Activated B cell treated with CpG ODN at 0.5 μM for 24 hours (primary cell): Measurements from ENCODE around the gene GVQW3. TPM values are rescaled to one million over a fixed set of nuclear protein-coding genes. Genes with fewer than 3 reads are reported as not detected.
A peak's percentile ranks its signal among the peaks of the same experiment; 100 is the strongest.

Experiments
- ATAC-seq: fragments of 200-7000 bp; cut with Tn5 transposase; one replicate; pipeline ENCODE4 v1.10.0; 2021; ENCODE audit warnings: low read depth, mild to moderate bottlenecking, moderate library complexity
- CTCF ChIA-PET: fragments of 350-600 bp; sonication (Branson Sonifier 250); formaldehyde crosslinking; loops from one replicate; lab custom pipeline; 2021; ENCODE audit warnings: antibody characterized with exemption; lab: Charles Lee
- POLR2A ChIA-PET: fragments of 350-600 bp; sonication (Branson Sonifier 250); formaldehyde crosslinking; loops from one replicate; lab custom pipeline; 2021; ENCODE audit warnings: antibody characterized with exemption; lab: Charles Lee
- DNase-seq: peaks from one replicate; pipeline ENCODE4 v3.0.0; 2022
- H3K27ac Mint-ChIP-seq: one replicate; pipeline ENCODE4 v1.8.0; 2020; ENCODE audit warnings: mixed read lengths
- H3K27me3 Mint-ChIP-seq: one replicate; pipeline ENCODE4 v1.8.0; 2021; ENCODE audit warnings: mixed read lengths
- H3K36me3 Mint-ChIP-seq: one replicate; pipeline ENCODE4 v1.8.0; 2021; ENCODE audit warnings: low read depth, mixed read lengths
- H3K4me1 Mint-ChIP-seq: one replicate; pipeline ENCODE4 v1.8.0; 2021; ENCODE audit warnings: mixed read lengths
- H3K4me3 Mint-ChIP-seq: one replicate; pipeline ENCODE4 v1.8.0; 2020; ENCODE audit warnings: mild to moderate bottlenecking, mixed read lengths
- H3K9me3 Mint-ChIP-seq: one replicate; pipeline ENCODE4 v1.8.0; 2020; ENCODE audit warnings: mixed read lengths
- intact Hi-C: fragments of 100-400 bp; cut with micrococcal nuclease; formaldehyde crosslinking; loops from one replicate; pipeline ENCODE4 v1.15.1; 2024
- total RNA-seq: library from RNA; stranded (reverse); gene quantifications from 2 replicates; pipeline ENCODE4 v1.2.3, GENCODE V29; 2022
- TF ChIP-seq, protein P1 (sequence below): fragments of 200-600 bp; IDR thresholded peaks from one replicate; pipeline ENCODE4 v1.8.0; 2022; ENCODE audit warnings: antibody characterized with exemption, mild to moderate bottlenecking

Gene GVQW3
- total RNA-seq, 1 donor from 2014 or later, result 3.0 TPM

DNA sequence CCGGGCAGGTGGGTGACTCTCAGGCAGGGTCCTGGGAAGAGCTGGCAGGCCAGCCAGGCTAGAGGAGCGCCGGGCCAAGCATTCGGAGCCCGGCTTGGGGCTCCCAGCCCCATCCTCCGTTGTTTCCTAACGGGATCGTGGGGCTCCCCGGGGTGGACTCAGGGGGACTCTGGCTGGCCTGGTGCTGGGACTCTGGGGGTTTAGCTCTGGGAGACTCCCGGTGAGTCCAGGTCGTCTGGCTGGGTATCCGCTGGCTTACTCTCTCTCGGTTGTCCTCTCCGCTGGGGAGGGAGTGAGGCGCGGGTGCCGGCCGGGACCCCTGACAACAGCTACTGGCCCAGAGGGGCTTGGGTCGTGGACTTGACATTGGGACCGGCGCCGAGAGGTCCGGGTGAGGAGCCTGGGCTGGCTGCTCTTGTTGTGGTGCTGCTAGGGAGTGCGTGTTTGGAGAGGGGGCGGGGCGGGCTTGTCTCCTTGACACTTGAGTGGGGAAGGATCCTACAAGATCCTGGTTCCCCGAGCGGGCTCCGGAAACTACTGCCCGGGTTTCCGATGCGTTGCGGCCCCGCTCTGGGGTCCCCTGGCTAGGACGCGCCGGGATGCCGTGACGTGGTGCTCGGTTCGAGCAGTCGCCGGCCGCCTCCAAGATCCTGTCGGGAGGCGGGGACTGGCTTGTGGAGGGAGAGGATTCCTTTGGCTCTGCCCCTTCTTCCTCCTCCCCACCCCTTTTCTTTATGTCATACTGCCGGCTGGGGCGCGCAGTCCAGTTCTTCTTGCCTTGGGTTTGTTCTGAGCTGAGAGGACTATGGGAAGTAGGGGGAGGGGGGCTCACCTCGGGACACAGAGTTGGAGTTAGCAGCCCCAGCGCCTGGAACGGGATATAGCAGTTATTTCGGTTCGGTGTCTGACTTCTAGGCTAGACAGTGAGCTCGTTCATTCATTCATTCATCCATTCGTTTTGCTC, 64.3 kb downstream of the GVQW3 start:
- peaks cover 31% of the 10 kb centered on the region for H3K4me1 Mint-ChIP-seq
- peak; percentile 9 for ATAC-seq
- POLR2A ChIA-PET, result interaction anchor here (0.7 to 1.9 kb wide), 2 partner anchors 61 to 1550 kb away, joined by 3 to 4 read pairs; partner anchors contain the start of gene INTS4

DNA sequence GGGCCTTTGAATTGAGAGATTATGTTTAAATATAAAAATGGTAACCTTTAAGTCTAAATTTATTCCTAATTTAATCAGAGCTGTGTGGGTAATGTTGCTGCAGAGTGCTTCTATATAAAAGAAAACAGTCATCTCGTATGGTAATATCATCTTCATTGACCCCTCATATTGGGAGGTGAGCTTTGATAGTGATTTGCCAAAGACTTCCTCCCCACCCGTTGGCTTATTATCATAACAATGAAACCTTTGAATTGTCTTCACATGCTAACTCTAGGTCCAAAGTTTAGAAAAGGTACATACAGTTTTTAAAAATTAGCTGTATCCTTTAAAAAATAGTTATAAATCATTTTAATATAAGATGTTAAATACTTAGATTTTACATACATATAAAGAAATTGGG, 67.4 kb downstream of the GVQW3 start:
- no peak overlapping the region for H3K27ac Mint-ChIP-seq
- CTCF ChIA-PET, result no interaction called here
- H3K27me3 Mint-ChIP-seq, result no peaks in the 10 kb centered on the region
- intact Hi-C loops, result loop anchor here (5.0 to 10.0 kb wide), 4 partner anchors 224 to 1186 kb away; partner anchors contain the start of genes ACER3, CLNS1A, LRRC32 and UVRAG
- POLR2A ChIA-PET, result no interaction called here
- ATAC-seq (no peak), DNase-seq (no peak)
- H3K4me3 Mint-ChIP-seq, result no peak overlapping the region
- peaks cover 65% of the 10 kb centered on the region for H3K36me3 Mint-ChIP-seq
- TF ChIP-seq, protein P1, sequence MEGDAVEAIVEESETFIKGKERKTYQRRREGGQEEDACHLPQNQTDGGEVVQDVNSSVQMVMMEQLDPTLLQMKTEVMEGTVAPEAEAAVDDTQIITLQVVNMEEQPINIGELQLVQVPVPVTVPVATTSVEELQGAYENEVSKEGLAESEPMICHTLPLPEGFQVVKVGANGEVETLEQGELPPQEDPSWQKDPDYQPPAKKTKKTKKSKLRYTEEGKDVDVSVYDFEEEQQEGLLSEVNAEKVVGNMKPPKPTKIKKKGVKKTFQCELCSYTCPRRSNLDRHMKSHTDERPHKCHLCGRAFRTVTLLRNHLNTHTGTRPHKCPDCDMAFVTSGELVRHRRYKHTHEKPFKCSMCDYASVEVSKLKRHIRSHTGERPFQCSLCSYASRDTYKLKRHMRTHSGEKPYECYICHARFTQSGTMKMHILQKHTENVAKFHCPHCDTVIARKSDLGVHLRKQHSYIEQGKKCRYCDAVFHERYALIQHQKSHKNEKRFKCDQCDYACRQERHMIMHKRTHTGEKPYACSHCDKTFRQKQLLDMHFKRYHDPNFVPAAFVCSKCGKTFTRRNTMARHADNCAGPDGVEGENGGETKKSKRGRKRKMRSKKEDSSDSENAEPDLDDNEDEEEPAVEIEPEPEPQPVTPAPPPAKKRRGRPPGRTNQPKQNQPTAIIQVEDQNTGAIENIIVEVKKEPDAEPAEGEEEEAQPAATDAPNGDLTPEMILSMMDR, result no peak
- H3K9me3 Mint-ChIP-seq, result no peaks in the 10 kb centered on the region
- H3K4me1 Mint-ChIP-seq, result peaks cover 22% of the 10 kb centered on the region

More for the DNA sequence above, 64.3 kb downstream of the GVQW3 start:
- Mint-ChIP-seq H3K4me3 (peak overlapping the region; percentile 95), H3K27me3 (no peaks in the 10 kb centered on the region), H3K36me3 (peaks cover 44% of the 10 kb centered on the region), H3K27ac (peak overlapping the region; percentile 93), H3K9me3 (no peaks in the 10 kb centered on the region)
- DNase-seq, result peak; percentile 33
- CTCF ChIA-PET, result no interaction called here
- TF ChIP-seq, protein P1, result no peak
- intact Hi-C loops, result loop anchor here (1.0 to 10.0 kb wide), 5 partner anchors 227 to 1189 kb away; partner anchors contain the start of genes ACER3, CLNS1A, DGAT2 and LRRC32

DNA sequence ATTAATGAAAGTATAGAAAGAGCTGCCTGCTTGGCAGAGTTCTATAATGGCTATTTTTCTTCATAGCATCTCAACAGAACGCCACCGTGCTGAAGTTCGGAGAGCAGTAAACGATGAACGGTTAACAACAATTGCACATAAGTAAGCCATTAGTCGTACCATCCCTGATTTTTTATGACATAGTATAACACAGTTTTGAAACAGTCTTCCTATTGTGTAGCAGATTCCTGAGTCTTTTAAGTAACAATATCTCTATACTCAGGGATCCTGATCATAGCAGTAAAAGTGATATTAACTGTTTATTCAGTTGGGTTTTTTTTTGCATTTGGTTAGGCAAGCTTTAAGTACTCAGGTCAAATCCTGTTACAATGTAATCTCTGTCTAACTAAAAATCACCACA, 72.1 kb downstream of the GVQW3 start:
- ATAC-seq (no peak), DNase-seq (no peak)
- Mint-ChIP-seq H3K9me3 (no peaks in the 10 kb centered on the region), H3K36me3 (peaks cover 61% of the 10 kb centered on the region), H3K27ac (no peak overlapping the region), H3K4me1 (no peaks in the 10 kb centered on the region), H3K4me3 (no peak overlapping the region), H3K27me3 (no peaks in the 10 kb centered on the region)
- POLR2A ChIA-PET, result no interaction called here
- CTCF ChIA-PET, result no interaction called here
- TF ChIP-seq, protein P1, result no peak
- intact Hi-C loops, result no loop called here

DNA sequence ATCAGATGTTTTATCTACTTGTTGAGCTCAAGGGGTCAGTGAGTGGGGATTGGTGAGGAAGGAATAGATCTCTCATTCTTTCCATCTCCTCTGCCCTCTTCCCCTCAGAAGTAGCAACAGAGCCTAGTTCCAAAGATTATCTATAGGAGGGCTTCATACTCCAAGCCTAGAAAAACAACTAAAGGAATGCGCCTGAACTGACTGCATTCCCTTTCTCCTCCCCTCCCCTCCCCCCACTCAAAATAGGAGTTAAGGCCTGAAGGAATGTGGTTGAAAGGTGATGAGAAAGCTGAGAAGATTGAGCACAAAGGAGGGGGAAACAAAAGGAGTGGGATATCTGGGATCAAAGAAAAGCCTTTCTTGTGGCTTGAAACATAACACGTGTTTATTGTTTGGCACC, 74.2 kb downstream of the GVQW3 start:
- H3K4me1 Mint-ChIP-seq, result no peaks in the 10 kb centered on the region
- TF ChIP-seq, protein P1, result no peak
- ChIA-PET CTCF (no interaction called here), POLR2A (no interaction called here)
- H3K9me3 Mint-ChIP-seq, result no peaks in the 10 kb centered on the region
- H3K27me3 Mint-ChIP-seq, result no peaks in the 10 kb centered on the region
- ATAC-seq (no peak), DNase-seq (no peak)
- peaks cover 60% of the 10 kb centered on the region for H3K36me3 Mint-ChIP-seq
- no peak overlapping the region for H3K27ac Mint-ChIP-seq
- H3K4me3 Mint-ChIP-seq, result no peak overlapping the region
- intact Hi-C loops, result no loop called here

DNA sequence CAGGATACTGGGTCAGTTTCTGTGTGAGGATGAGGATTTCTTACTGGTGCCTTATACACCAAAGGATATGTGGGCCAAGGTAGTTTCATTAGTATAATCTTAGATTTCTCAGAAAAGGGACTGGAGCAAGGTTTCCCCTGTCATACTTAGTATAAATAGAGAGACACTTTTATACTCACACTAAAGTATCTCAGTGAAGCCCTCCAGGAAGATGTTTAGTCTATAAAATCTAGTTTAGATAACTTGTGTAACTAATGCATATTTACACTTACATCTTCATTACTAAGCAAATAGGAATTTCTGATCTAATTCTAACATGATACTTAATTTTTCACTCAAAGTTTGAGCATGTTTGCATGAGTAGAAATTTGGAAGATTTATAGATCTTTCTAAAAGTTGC, 74.8 kb downstream of the GVQW3 start:
- ChIA-PET POLR2A (no interaction called here), CTCF (no interaction called here)
- peaks cover 1% of the 10 kb centered on the region for H3K4me1 Mint-ChIP-seq
- no peaks in the 10 kb centered on the region for H3K9me3 Mint-ChIP-seq
- intact Hi-C loops, result no loop called here
- peaks cover 61% of the 10 kb centered on the region for H3K36me3 Mint-ChIP-seq
- DNase-seq (no peak), ATAC-seq (no peak)
- H3K4me3 Mint-ChIP-seq, result no peak overlapping the region
- TF ChIP-seq, protein P1, result no peak
- H3K27me3 Mint-ChIP-seq, result no peaks in the 10 kb centered on the region
- no peak overlapping the region for H3K27ac Mint-ChIP-seq
